Measurements from ENCODE around the gene PAF1.

DNA sequence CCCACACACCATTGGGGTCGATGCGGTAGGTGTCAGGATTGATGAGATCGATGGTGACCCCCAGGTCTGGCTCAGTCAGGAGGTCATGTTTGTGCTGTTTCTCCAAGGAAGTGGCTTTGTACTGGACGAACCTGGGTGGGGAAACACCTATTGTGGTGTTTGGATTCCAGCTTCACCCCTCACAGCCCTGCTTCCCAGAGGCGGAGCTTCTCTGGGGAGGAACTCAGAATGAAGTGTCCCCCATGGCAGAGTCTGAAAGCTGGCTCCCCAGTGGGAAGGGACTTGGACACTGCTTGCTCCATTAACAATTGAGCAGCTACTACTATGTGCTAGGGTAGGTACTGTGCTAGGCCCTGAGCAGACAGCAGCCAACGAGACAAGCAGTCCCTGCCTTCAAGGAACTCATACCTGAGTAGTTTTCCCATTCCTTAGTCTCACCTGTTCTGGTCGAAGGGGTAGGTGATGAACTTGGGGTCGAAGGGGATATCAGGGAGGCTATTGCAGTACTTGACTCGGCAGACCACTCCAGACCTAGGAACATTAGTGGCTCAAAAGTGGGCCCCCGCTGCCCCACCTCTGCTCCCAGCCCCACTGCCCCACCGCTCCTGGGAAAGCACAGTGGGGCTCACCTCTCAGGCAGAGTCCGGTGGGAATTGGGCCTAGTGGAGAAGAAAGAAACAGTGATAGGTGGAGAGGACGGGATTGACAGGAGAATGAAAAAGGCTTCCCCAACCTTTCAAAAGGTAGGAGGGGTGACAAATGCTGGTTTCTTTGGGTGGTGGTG, 1.1 kb downstream of the PAF1 start:
- TF ChIP-seq, protein P1, sequence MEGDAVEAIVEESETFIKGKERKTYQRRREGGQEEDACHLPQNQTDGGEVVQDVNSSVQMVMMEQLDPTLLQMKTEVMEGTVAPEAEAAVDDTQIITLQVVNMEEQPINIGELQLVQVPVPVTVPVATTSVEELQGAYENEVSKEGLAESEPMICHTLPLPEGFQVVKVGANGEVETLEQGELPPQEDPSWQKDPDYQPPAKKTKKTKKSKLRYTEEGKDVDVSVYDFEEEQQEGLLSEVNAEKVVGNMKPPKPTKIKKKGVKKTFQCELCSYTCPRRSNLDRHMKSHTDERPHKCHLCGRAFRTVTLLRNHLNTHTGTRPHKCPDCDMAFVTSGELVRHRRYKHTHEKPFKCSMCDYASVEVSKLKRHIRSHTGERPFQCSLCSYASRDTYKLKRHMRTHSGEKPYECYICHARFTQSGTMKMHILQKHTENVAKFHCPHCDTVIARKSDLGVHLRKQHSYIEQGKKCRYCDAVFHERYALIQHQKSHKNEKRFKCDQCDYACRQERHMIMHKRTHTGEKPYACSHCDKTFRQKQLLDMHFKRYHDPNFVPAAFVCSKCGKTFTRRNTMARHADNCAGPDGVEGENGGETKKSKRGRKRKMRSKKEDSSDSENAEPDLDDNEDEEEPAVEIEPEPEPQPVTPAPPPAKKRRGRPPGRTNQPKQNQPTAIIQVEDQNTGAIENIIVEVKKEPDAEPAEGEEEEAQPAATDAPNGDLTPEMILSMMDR (IDR thresholded peaks at IDR 0.05 in 8 of 11, conservative IDR thresholded peaks at IDR 0.05 in 3 of 11): no peak
- no peak for TF ChIP-seq POLR2AphosphoS5 (IDR thresholded peaks at IDR 0.05)

All from spleen (tissue), 7 donors.